ENCODE measurements around the gene WFDC1. TPM values are rescaled to one million over a fixed set of nuclear protein-coding genes. Genes with fewer than 3 reads are reported as not detected.

WFDC1 gene
- polyA plus RNA-seq, 1 experiment = 85.8 TPM

DNA sequence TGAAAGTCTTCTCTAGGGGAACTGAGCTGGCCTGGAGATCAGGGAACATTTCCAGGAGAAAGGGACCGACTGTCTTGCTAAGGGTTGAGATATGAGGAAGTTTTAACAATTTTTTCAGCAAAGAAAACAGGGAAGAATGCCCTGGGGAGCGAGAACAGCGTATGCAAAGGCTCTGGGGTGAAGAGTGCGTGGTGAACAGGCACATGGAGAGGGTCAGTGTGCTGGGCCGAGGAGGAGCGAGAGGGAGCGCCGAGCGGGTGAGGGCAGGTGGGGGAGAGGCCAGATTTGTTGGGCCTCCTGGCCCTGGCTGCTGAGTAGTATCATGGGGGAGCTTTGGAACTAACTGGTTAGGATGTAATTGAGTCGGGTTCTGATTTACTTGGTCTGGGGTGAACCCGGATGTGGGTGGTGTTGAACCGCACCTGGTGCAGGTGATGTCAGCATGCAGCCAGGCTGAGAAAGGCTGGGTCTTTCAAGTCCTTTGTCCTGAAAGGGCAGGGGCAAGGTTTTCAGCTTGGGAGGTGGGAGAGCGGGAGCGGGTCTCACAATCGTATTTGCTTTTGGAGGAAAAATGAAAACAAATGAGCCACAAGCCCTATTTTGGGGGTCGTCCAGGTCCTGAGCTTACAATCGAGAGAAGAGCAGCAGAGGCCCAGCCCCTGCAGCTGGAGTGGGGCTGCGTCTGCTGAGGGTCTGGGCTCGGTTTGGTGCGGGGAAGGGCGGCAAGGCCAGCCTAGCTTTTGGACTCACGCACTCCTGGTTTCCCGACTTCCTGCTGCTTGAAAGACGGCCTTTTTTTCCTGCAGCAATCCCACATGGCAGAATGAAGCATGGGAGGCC is 11.1 kb upstream of the WFDC1 start:
- H3K4me3 ChIP-seq (ENCODE audit: low read depth, low read length) = no peak overlapping the region
- POLR2A ChIA-PET = no interaction called here
- H3K36me3 ChIP-seq (ENCODE audit: control insufficient read depth, insufficient read depth, low read length) = no peaks in the 10 kb centered on the region
- CTCF ChIA-PET = interaction anchor here (1.1 to 4.7 kb wide), 2 partner anchors 11 to 24 kb away, joined by 3 to 28 read pairs; partner anchors contain the start of gene WFDC1
- DNase-seq (ENCODE audit: low read depth) = no peak
- no peak for TF ChIP-seq CTCF (IDR thresholded peaks at IDR 0.05; ENCODE audit: insufficient read depth, low read depth, low read length)
- no peaks in the 10 kb centered on the region for H3K27me3 ChIP-seq (ENCODE audit: control insufficient read depth, insufficient read depth, low read length)

- Histone ChIP-seq H3K27me3 (ENCODE audit: control insufficient read depth, insufficient read depth, low read length) (no peaks in the 10 kb centered on the region), H3K4me3 (ENCODE audit: low read depth, low read length) (no peak overlapping the region), H3K36me3 (ENCODE audit: control insufficient read depth, insufficient read depth, low read length) (no peaks in the 10 kb centered on the region)
- no peak for DNase-seq (ENCODE audit: low read depth)
- TF ChIP-seq CTCF (IDR thresholded peaks at IDR 0.05; ENCODE audit: insufficient read depth, low read depth, low read length) = no peak
- ChIA-PET POLR2A (no interaction called here), CTCF (interaction anchor here (4.7 kb wide), 1 partner anchor 23 kb away, joined by 28 read pairs; no protein-coding TSS in a partner anchor)
Observed at GRCh38 chr16:84284154-84284722, 10.4 kb upstream of the WFDC1 start.

DNA sequence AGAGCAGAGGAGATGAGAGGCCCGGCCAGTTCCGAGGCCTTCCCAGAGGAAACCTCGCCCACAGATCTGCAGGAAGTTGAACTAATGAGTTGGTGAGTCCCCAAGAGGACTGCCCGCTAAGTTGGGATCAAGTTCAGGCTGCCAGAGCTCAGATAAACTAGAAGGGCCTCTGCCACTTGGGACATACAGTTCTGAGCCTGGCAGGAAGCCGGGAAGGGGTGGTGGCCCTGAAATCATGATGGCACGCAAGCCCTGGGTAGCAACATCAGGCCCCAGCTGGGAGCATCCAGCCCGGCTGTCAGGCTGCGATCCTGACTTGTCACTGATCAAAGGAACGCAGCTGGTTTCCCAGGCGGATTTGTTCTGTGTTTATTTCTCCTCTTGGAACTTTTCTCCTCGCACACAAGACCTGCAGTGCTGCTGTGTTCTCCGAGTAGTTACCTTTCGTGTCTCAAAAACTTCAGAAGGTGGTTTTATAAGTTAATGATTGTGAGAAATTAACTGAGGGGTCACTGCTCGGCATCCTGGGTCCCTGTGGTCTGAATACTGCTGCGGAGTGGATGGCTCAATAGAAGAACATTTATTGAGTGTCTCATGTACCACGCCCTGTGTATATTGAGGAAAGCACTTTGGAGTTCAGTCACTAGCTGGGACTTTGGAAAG is 8.0 kb upstream of the WFDC1 start:
- no peak for TF ChIP-seq CTCF (IDR thresholded peaks at IDR 0.05; ENCODE audit: insufficient read depth, low read depth, low read length)
- no peak overlapping the region for H3K4me3 ChIP-seq (ENCODE audit: low read depth, low read length)
- no peak for DNase-seq (ENCODE audit: low read depth)
- no peaks in the 10 kb centered on the region for H3K36me3 ChIP-seq (ENCODE audit: control insufficient read depth, insufficient read depth, low read length)
- H3K27me3 ChIP-seq (ENCODE audit: control insufficient read depth, insufficient read depth, low read length) = no peaks in the 10 kb centered on the region
- ChIA-PET CTCF (interaction anchor here (2.1 to 4.8 kb wide), 2 partner anchors 9 to 21 kb away, joined by 8 to 35 read pairs; no protein-coding TSS in a partner anchor), POLR2A (no interaction called here)

GRCh38 chr16:84288902-84289301 is 5.8 kb upstream of the WFDC1 start:
- Histone ChIP-seq H3K27me3 (ENCODE audit: control insufficient read depth, insufficient read depth, low read length) (no peaks in the 10 kb centered on the region), H3K4me3 (ENCODE audit: low read depth, low read length) (no peak overlapping the region), H3K36me3 (ENCODE audit: control insufficient read depth, insufficient read depth, low read length) (no peaks in the 10 kb centered on the region)
- ChIA-PET CTCF (interaction anchor here (0.6 to 4.8 kb wide), 2 partner anchors 12 to 48 kb away, joined by 3 to 35 read pairs; no protein-coding TSS in a partner anchor), POLR2A (no interaction called here)
- TF ChIP-seq CTCF (IDR thresholded peaks at IDR 0.05; ENCODE audit: insufficient read depth, low read depth, low read length) = no peak
- no peak for DNase-seq (ENCODE audit: low read depth)

DNA sequence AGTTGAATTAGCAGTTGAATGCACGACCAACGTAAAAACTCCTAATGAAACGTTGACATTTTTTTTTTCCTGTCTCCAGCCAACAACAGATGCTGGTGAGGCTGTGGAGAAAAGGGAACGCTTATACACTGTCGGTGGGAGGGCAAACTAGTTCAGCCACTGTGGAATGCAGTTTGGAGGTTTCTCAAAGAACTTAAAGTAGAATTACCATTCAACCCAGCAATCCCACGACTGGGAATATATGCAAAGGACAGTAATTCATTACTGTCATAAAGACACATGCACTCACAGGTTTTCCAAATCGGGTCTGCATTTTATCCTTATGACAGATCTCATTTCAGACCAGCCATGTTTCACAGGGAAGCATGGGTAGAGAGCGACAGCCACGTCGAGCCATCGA is 3.5 kb upstream of the WFDC1 start:
- no peaks in the 10 kb centered on the region for H3K36me3 ChIP-seq (ENCODE audit: control insufficient read depth, insufficient read depth, low read length)
- ChIA-PET POLR2A (no interaction called here), CTCF (interaction anchor here (1.1 kb wide), 1 partner anchor 14 kb away, joined by 3 read pairs; no protein-coding TSS in a partner anchor)
- TF ChIP-seq CTCF (IDR thresholded peaks at IDR 0.05; ENCODE audit: insufficient read depth, low read depth, low read length) = no peak
- no peak overlapping the region for H3K4me3 ChIP-seq (ENCODE audit: low read depth, low read length)
- no peak for DNase-seq (ENCODE audit: low read depth)
- H3K27me3 ChIP-seq (ENCODE audit: control insufficient read depth, insufficient read depth, low read length) = peaks cover 2% of the 10 kb centered on the region; the same call in 1 of the 2 replicates
